ENCODE results near the gene ARFIP2.

ARFIP2 gene

GRCh38 chr11:6475936-6476335 lies 5.2 kb downstream of the ARFIP2 start:
- no peak overlapping the region for H3K4me3 ChIP-seq (ENCODE audit: low read depth, low read length)
- in situ Hi-C loops (cut with HindIII; ENCODE audit: low sequenced_read_pairs), result no loop called here
- no peak for TF ChIP-seq CTCF (IDR thresholded peaks at IDR 0.05; ENCODE audit: low read depth, low read length)
- no peak for DNase-seq (ENCODE audit: low read depth, low spot score)

- H3K4me3 ChIP-seq (ENCODE audit: low read depth, low read length), result no peak overlapping the region
- no peak for TF ChIP-seq CTCF (IDR thresholded peaks at IDR 0.05; ENCODE audit: low read depth, low read length)
- no peak for DNase-seq (ENCODE audit: low read depth, low spot score)
- in situ Hi-C loops (cut with HindIII; ENCODE audit: low sequenced_read_pairs), result no loop called here
Measured at GRCh38 chr11:6474806-6475500, 6.2 kb downstream of the ARFIP2 start.

- DNase-seq (ENCODE audit: low read depth, low spot score), result no peak
- in situ Hi-C loops (cut with HindIII; ENCODE audit: low sequenced_read_pairs), result no loop called here
- peak overlapping the region; percentile 62 for H3K4me3 ChIP-seq (ENCODE audit: low read depth, low read length)
- TF ChIP-seq CTCF (IDR thresholded peaks at IDR 0.05; ENCODE audit: low read depth, low read length), result no peak
Measured at GRCh38 chr11:6474413-6474792, 6.7 kb downstream of the ARFIP2 start.

- TF ChIP-seq CTCF (IDR thresholded peaks at IDR 0.05; ENCODE audit: low read depth, low read length), result peak; percentile 53
- peak; percentile 91 for DNase-seq (ENCODE audit: low read depth, low spot score)
- in situ Hi-C loops (cut with HindIII; ENCODE audit: low sequenced_read_pairs), result no loop called here
Measured at GRCh38 chr11:6473451-6474412, 7.4 kb downstream of the ARFIP2 start, which contains the start of gene TRIM3. Gene TRIM3, minus strand, starts transcription at chr11:6473941. Its CDS starts 8,246 bp downstream, at chr11:6465695.

GRCh38 chr11:6472934-6473333 lies 8.2 kb downstream of the ARFIP2 start:
- in situ Hi-C loops (cut with HindIII; ENCODE audit: low sequenced_read_pairs), result no loop called here
- no peak for TF ChIP-seq CTCF (IDR thresholded peaks at IDR 0.05; ENCODE audit: low read depth, low read length)
- DNase-seq (ENCODE audit: low read depth, low spot score), result no peak
- peak overlapping the region; percentile 91 for H3K4me3 ChIP-seq (ENCODE audit: low read depth, low read length)

More at GRCh38 chr11:6473451-6474412, 7.4 kb downstream of the ARFIP2 start, which contains the start of gene TRIM3:
- peak within 1 kb of the TSS; percentile 91 for H3K4me3 ChIP-seq (ENCODE audit: low read depth, low read length)

- H3K4me3 ChIP-seq (ENCODE audit: low read depth, low read length), result no peak overlapping the region
- no peak for DNase-seq (ENCODE audit: low read depth, low spot score)
- in situ Hi-C loops (cut with HindIII; ENCODE audit: low sequenced_read_pairs), result no loop called here
- TF ChIP-seq CTCF (IDR thresholded peaks at IDR 0.05; ENCODE audit: low read depth, low read length), result no peak
Measured at GRCh38 chr11:6469599-6469998, 11.5 kb downstream of the ARFIP2 start.

Measured in astrocyte of the spinal cord (primary cell).